IMR-90 (cell line): ENCODE measurements around the gene ATP13A2.

Experiments
- CEBPB ChIP-seq: IDR thresholded peaks from 2 replicates; pipeline ENCODE4 v1.6.1; 2012; ENCODE audit warnings: low read depth, low read length, improper control_type of control experiment
- CTCF ChIP-seq: conservative IDR thresholded peaks from 2 replicates; pipeline ENCODE4 v1.5.1; 2012; ENCODE audit warnings: mild to moderate bottlenecking, low read depth, low read length, improper control_type of control experiment
- ELK1 ChIP-seq: fragments of 150-350 bp; IDR thresholded peaks from 2 replicates; pipeline ENCODE4 v1.6.1; 2016; ENCODE audit warnings: low read depth, mild to moderate bottlenecking, low read length, moderate library complexity, borderline replicate concordance
- FOS ChIP-seq: fragments of 150-350 bp; IDR thresholded peaks from 2 replicates; pipeline ENCODE4 v1.6.1; 2016; ENCODE audit warnings: low read depth, low read length
- MAFK ChIP-seq: IDR thresholded peaks from 2 replicates; pipeline ENCODE4 v1.6.1; 2012; ENCODE audit warnings: low read depth, low read length, improper control_type of control experiment
- NFE2L2 ChIP-seq: fragments of 150-350 bp; IDR thresholded peaks from 2 replicates; pipeline ENCODE4 v1.6.1; 2016; ENCODE audit warnings: low read depth, mild to moderate bottlenecking, low read length
- POLR2A ChIP-seq: IDR thresholded peaks from 2 replicates; pipeline ENCODE4 v1.6.1; 2012; ENCODE audit warnings: mild to moderate bottlenecking, low read depth, low read length
- RAD21 ChIP-seq: IDR thresholded peaks from 2 replicates; pipeline ENCODE4 v1.6.1; 2012; ENCODE audit warnings: low read length, improper control_type of control experiment
- RCOR1 ChIP-seq: IDR thresholded peaks from 2 replicates; pipeline ENCODE4 v1.6.1; 2012; ENCODE audit warnings: mild to moderate bottlenecking, low read length, improper control_type of control experiment; ENCODE audit not compliant: insufficient replicate concordance
- SMC3 ChIP-seq: fragments of 150-350 bp; IDR thresholded peaks from 2 replicates; pipeline ENCODE4 v1.6.1; 2016; ENCODE audit warnings: low read depth, mild to moderate bottlenecking, antibody characterized with exemption, low read length, moderate library complexity

GRCh38 chr1:16961297-16962133 lies 50.2 kb downstream of the ATP13A2 start:
- no peak for TF ChIP-seq CEBPB
- TF ChIP-seq CTCF = no peak
- TF ChIP-seq RAD21 = no peak
- TF ChIP-seq POLR2A = no peak
- TF ChIP-seq RCOR1 = no peak
- TF ChIP-seq MAFK = no peak
- TF ChIP-seq SMC3 = no peak
- no peak for TF ChIP-seq ELK1
- TF ChIP-seq NFE2L2 = no peak
- TF ChIP-seq FOS = no peak
